ENCODE results near the gene HOXB2.

The HOXB2 gene

DNA sequence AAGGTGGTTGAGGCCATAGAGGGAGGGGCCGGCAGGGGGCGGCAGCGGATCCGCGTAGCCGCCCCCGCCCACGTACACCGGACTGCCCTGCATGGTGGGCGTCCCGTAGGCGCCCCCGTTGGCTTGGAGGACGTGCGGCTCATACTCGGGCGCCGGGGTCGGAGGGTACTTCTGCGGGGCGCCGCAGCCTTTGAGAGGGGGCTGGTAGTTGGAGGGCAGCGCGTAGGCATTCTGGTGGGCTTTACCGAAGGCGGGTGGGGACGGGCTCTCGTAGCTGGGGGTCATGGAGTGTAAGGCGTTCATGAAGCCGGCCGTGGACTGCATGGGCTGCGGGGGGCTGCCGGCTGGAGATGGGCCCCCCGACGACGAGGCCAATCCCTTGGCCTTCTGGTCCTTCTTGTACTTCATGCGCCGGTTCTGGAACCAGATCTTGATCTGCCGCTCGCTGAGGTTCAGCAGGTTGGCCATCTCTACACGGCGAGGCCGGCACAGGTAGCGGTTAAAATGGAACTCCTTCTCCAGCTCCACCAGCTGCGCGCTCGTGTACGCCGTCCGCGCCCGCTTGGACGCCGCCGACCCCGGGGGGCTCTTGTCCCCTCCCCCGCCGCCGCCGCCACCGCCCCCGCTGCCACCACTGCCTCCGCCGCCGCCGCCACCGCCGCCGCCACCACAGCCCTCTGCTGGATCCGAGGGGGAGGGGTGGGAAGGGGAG is 5.7 kb upstream of the HOXB2 start:
- FAIRE-seq, result no peak
- DNase-seq (ENCODE audit: insufficient read length, low spot score), result no peak
- TF ChIP-seq SPI1 (IDR thresholded peaks at IDR 0.05; ENCODE audit: low read depth, low read length), result no peak
- TF ChIP-seq TAF1 (IDR thresholded peaks at IDR 0.05; ENCODE audit: low read depth, low read length), result no peak
- no peak for TF ChIP-seq POLR2A (IDR thresholded peaks at IDR 0.05; ENCODE audit: low read depth, low read length)
- no peak for TF ChIP-seq POLR2AphosphoS5 (IDR thresholded peaks at IDR 0.05; ENCODE audit: low read depth, low read length)
- TF ChIP-seq PAX5 (IDR thresholded peaks at IDR 0.05; ENCODE audit: insufficient read depth, low read length, severe bottlenecking), result no peak
- TF ChIP-seq POU2F2 (IDR thresholded peaks at IDR 0.05; ENCODE audit: low read depth, low read length), result no peak

DNA sequence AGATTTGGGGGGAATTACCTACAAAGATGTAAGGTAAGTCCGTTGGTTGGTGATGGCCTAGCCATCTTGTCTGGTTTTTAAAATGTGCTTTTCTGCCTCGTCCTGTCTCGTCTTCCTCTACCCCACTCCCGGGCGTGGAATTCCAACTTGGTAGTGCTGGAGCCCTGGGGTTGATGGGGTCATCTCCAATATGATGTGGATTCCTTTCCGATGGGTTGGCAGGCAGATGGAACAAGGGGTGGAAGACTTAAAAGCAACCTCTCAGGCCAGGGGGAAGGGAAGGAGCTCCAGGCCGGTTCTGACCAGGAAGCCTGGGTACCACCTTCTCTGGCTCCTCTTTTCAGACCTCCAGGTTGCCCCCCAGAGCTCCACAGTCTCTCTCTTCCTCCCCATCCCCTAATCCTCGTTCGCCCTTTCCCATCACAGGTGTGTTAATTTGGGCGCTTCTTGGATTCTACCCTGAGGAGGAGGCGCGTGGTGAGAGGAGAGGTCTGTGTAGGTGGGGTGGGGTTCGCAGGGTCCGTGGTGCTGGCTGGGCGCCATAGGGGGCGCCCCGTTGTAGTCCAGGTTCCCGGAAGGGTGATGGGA is 5.1 kb upstream of the HOXB2 start:
- FAIRE-seq (no peak), DNase-seq (ENCODE audit: insufficient read length, low spot score) (no peak)
- TF ChIP-seq POLR2AphosphoS5 (IDR thresholded peaks at IDR 0.05; ENCODE audit: low read depth, low read length), result no peak
- TF ChIP-seq SPI1 (IDR thresholded peaks at IDR 0.05; ENCODE audit: low read depth, low read length), result no peak
- no peak for TF ChIP-seq POLR2A (IDR thresholded peaks at IDR 0.05; ENCODE audit: low read depth, low read length)
- no peak for TF ChIP-seq PAX5 (IDR thresholded peaks at IDR 0.05; ENCODE audit: insufficient read depth, low read length, severe bottlenecking)
- TF ChIP-seq POU2F2 (IDR thresholded peaks at IDR 0.05; ENCODE audit: low read depth, low read length), result no peak
- TF ChIP-seq TAF1 (IDR thresholded peaks at IDR 0.05; ENCODE audit: low read depth, low read length), result no peak

DNA sequence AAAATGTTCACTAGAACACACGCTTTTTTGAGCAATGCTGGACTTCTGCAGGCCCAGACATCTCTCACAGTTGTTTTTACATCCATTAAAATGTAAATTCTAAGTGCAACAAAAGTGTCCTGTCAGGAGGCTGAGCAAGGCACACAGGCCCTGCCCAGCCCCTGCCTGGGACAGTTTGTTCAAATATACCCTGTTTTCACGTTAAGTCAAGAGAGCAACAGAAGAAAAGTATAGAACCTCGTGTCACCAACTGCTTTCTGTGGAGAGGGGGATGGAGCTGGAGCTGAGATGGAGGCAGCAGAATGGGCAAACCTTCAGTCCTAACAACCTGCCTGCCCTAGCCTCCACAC is 4.3 kb upstream of the HOXB2 start:
- no peak for FAIRE-seq
- TF ChIP-seq POU2F2 (IDR thresholded peaks at IDR 0.05; ENCODE audit: low read depth, low read length), result no peak
- no peak for TF ChIP-seq SPI1 (IDR thresholded peaks at IDR 0.05; ENCODE audit: low read depth, low read length)
- TF ChIP-seq TAF1 (IDR thresholded peaks at IDR 0.05; ENCODE audit: low read depth, low read length), result no peak
- TF ChIP-seq POLR2AphosphoS5 (IDR thresholded peaks at IDR 0.05; ENCODE audit: low read depth, low read length), result no peak
- no peak for TF ChIP-seq POLR2A (IDR thresholded peaks at IDR 0.05; ENCODE audit: low read depth, low read length)
- TF ChIP-seq PAX5 (IDR thresholded peaks at IDR 0.05; ENCODE audit: insufficient read depth, low read length, severe bottlenecking), result no peak
- DNase-seq (ENCODE audit: insufficient read length, low spot score), result no peak

DNA sequence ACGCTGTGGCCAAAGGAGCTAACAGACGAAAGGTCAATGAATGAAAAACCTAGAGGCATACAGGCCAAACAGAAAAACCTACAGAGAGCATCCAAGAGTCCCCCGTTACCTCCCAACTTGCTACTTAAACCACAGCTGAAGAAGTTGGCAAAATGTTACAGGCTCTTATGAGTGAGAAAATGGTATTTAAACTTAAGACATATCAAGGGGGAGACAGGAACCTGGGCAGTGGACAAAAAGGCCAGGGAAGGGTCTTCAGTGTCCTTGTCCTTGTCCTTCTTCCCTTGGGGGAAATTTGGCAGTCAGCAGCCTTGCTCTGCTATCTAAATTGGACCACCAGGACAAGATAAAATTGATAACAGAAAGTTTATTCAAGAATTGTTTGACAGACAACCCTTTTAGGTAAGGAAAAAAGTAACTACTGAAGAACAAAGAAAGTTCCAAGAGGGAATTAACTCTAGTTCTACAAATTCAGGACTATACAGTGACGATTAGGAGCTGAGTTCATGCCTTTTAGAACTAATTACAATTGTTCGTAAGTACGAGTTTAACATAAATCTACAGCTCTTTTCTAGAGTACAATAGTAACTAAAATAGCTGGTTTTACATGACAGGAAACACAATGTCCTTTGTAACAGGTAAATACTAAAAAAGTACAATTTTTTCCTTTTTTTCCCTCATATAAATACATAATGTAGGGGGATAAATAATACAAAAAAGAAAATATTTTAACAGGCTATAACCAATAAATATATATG is 3.8 kb upstream of the HOXB2 start:
- no peak for FAIRE-seq
- no peak for DNase-seq (ENCODE audit: insufficient read length, low spot score)
- no peak for TF ChIP-seq PAX5 (IDR thresholded peaks at IDR 0.05; ENCODE audit: insufficient read depth, low read length, severe bottlenecking)
- TF ChIP-seq TAF1 (IDR thresholded peaks at IDR 0.05; ENCODE audit: low read depth, low read length), result no peak
- no peak for TF ChIP-seq POU2F2 (IDR thresholded peaks at IDR 0.05; ENCODE audit: low read depth, low read length)
- TF ChIP-seq POLR2A (IDR thresholded peaks at IDR 0.05; ENCODE audit: low read depth, low read length), result no peak
- TF ChIP-seq POLR2AphosphoS5 (IDR thresholded peaks at IDR 0.05; ENCODE audit: low read depth, low read length), result no peak
- no peak for TF ChIP-seq SPI1 (IDR thresholded peaks at IDR 0.05; ENCODE audit: low read depth, low read length)

DNA sequence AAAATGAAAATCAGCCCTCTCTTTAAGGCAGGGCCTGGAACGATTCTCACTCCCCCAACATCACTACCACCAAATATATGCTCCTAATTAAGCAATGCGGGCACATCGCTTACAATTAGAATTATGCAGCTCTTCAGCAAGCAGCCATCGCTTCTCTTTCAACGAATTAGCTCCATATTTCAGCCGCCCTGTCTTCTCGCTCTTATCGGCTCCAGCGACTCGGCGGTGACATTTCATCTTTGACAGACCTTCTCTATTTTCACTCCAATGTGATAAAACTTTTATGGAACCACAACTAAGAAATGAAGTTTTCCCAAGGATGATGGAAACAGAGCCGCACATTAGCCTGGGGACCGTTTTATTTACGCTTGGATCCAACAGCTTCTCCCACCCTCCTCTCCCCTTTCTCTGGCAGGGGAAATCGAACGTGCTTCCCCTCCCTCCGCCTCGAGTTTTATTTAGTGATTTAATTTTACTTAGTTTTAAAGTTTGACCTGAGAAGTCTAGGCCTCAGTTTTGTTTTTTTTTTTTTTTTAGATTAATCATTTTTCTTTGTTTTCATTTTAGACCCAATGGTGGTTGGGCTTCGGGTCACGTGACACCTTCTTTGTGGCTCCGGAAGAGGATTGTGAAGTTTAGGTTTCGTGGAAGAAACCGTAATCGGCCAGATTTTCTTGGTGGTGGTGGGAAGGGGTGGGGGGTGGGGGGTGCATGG is 3.1 kb upstream of the HOXB2 start:
- no peak for TF ChIP-seq POLR2A (IDR thresholded peaks at IDR 0.05; ENCODE audit: low read depth, low read length)
- TF ChIP-seq POU2F2 (IDR thresholded peaks at IDR 0.05; ENCODE audit: low read depth, low read length), result no peak
- TF ChIP-seq TAF1 (IDR thresholded peaks at IDR 0.05; ENCODE audit: low read depth, low read length), result no peak
- no peak for TF ChIP-seq SPI1 (IDR thresholded peaks at IDR 0.05; ENCODE audit: low read depth, low read length)
- TF ChIP-seq PAX5 (IDR thresholded peaks at IDR 0.05; ENCODE audit: insufficient read depth, low read length, severe bottlenecking), result no peak
- TF ChIP-seq POLR2AphosphoS5 (IDR thresholded peaks at IDR 0.05; ENCODE audit: low read depth, low read length), result no peak
- no peak for DNase-seq (ENCODE audit: insufficient read length, low spot score)
- no peak for FAIRE-seq

DNA sequence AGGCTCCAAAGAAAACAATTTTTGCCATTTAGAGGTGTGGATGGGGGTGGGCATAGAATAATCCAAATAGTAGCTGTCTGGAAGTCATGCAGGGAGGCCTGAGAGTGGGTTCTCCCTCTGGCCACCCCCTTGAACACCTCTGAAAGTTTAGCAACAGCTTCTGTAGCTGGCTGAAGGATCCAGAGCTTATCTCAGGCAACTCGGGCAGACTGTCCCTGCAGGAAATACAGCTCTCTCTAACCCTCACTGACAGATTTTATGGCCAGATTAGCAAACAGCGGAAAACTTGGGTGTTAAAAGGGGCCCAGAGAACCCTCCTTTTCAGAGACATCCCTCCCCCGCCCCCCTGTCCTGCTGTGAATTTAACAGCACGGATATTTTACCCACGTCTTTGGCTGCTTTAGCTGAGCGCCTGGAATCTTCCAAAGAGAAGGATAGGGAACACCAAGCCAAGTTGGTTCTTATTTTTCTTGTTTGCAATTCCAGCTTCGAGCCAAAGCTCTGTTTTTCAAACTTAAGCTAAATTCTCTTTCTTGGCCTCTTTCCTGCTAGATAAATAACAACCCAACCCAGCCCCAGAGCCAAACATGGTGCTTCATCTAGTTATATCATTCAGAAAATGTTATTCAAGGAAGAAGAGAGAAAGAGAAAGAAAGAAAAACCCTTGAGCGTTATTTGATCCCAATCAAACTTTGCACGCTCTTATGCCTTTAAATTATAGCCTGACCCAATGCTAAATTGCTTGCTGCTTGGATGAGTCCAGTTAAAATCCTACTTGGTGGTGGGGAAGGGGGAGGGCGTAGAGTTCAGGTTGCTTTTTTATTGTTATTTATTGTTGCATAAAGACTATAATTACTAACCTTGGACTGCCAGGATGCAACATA is 2.3 kb upstream of the HOXB2 start:
- DNase-seq (ENCODE audit: insufficient read length, low spot score) (no peak), FAIRE-seq (no peak)
- TF ChIP-seq PAX5 (IDR thresholded peaks at IDR 0.05; ENCODE audit: insufficient read depth, low read length, severe bottlenecking) (no peak), TAF1 (IDR thresholded peaks at IDR 0.05; ENCODE audit: low read depth, low read length) (no peak), POLR2A (IDR thresholded peaks at IDR 0.05; ENCODE audit: low read depth, low read length) (no peak), SPI1 (IDR thresholded peaks at IDR 0.05; ENCODE audit: low read depth, low read length) (no peak), POU2F2 (IDR thresholded peaks at IDR 0.05; ENCODE audit: low read depth, low read length) (no peak), POLR2AphosphoS5 (IDR thresholded peaks at IDR 0.05; ENCODE audit: low read depth, low read length) (no peak)

DNA sequence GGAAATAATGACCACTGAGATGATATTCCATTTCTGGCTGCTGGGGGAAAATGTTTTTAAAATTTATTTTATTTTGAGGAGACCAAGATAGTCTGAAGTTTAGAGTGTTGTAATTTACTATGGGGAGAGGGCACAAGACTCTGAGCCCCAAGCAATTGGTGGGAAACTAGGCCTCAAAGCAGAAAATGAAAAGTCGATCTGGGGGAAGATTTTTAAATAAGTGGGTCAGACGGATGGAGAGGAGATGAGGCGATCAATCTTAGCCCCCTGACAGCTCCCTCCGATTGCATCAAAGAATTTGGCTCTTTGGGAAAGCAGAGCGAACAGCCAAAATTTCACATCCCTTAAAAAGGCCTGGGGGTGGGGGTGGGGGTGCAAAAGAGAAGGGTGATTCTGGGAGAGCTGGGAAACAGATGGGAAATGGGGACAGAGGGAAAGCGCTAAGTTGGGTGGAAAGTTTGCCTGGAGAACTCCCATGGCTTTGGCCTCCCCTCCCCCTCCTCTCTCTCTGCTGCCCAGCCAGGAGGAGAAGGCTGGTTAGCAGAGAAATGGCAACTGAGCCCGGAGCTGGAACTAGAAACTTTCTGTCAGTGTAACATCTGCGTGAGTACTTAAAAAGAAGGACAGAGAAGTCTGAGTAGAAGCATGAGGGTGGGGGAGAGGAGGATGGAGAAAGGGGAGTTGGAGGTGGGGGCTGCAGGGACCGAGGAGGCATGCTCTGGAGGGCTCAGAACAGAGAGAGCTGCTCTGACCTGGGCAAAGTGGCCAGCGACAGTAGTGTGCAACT is 1.4 kb upstream of the HOXB2 start:
- TF ChIP-seq POU2F2 (IDR thresholded peaks at IDR 0.05; ENCODE audit: low read depth, low read length) (no peak), POLR2A (IDR thresholded peaks at IDR 0.05; ENCODE audit: low read depth, low read length) (no peak), SPI1 (IDR thresholded peaks at IDR 0.05; ENCODE audit: low read depth, low read length) (no peak), TAF1 (IDR thresholded peaks at IDR 0.05; ENCODE audit: low read depth, low read length) (no peak), PAX5 (IDR thresholded peaks at IDR 0.05; ENCODE audit: insufficient read depth, low read length, severe bottlenecking) (no peak), POLR2AphosphoS5 (IDR thresholded peaks at IDR 0.05; ENCODE audit: low read depth, low read length) (no peak)
- FAIRE-seq, result no peak
- no peak for DNase-seq (ENCODE audit: insufficient read length, low spot score)
